A673 (cell line): ENCODE measurements around the gene NCKAP5. TPM values are rescaled to one million over a fixed set of nuclear protein-coding genes. Genes with fewer than 3 reads are reported as not detected.

Source experiments
- BruUV-seq: library from RNA; stranded (reverse); fragments of 400-500 nt; replicated peaks from 2 replicates; lab custom pipeline; 2021; lab: Mats Ljungman, UMichigan
- CTCF ChIA-PET: fragments of 300-600 bp; sonication (Branson Sonifier 250); formaldehyde crosslinking; loops from one replicate; lab custom pipeline; 2022; ENCODE audit warnings: antibody characterized with exemption; lab: Charles Lee
- POLR2A ChIA-PET: fragments of 300-600 bp; sonication (Branson Sonifier 250); formaldehyde crosslinking; loops from one replicate; lab custom pipeline; 2022; ENCODE audit warnings: antibody characterized with exemption; ENCODE audit not compliant: low non-redundant PET; lab: Charles Lee
- DNase-seq: peaks from one replicate; pipeline ENCODE4 v3.0.0-alpha.2; 2015; ENCODE audit warnings: low spot score
- H3K27ac ChIP-seq: fragments of 200-600 bp; sonication (generic); 2 replicates; pipeline ENCODE4 v1.5.1; 2016; ENCODE audit warnings: mixed run types, low read depth, mild to moderate bottlenecking, mixed read lengths, antibody characterized with exemption, low read length; ENCODE audit not compliant: poor library complexity, severe bottlenecking
- H3K27me3 ChIP-seq: fragments of 200-600 bp; sonication (generic); replicated peaks from 2 replicates; pipeline ENCODE4 v1.6.1; 2017; ENCODE audit warnings: mixed run types, low read depth, mild to moderate bottlenecking, mixed read lengths, antibody characterized with exemption, low read length; ENCODE audit not compliant: insufficient read depth, poor library complexity
- H3K36me3 ChIP-seq: fragments of 200-600 bp; sonication (generic); 2 replicates; pipeline ENCODE4 v1.6.1; 2016; ENCODE audit warnings: mixed run types, mild to moderate bottlenecking, mixed read lengths, antibody characterized with exemption, low read length; ENCODE audit not compliant: insufficient read depth, poor library complexity, severe bottlenecking
- H3K4me1 ChIP-seq: fragments of 200-600 bp; sonication (generic); 2 replicates; pipeline ENCODE4 v1.6.1; 2017; ENCODE audit warnings: mixed run types, mild to moderate bottlenecking, mixed read lengths, antibody characterized with exemption, low read length; ENCODE audit not compliant: insufficient read depth, poor library complexity, severe bottlenecking
- H3K4me3 ChIP-seq: fragments of 200-600 bp; sonication (generic); 2 replicates; pipeline ENCODE4 v1.5.1; 2016; ENCODE audit warnings: low read depth, mixed run types, mild to moderate bottlenecking, mixed read lengths, low read length; ENCODE audit not compliant: poor library complexity, severe bottlenecking
- H3K9me3 ChIP-seq: fragments of 200-600 bp; sonication (generic); 2 replicates; pipeline ENCODE4 v1.6.1; 2016; ENCODE audit warnings: mixed run types, low read depth, mild to moderate bottlenecking, mixed read lengths, antibody characterized with exemption, low read length; ENCODE audit not compliant: poor library complexity, severe bottlenecking
- EZH2 ChIP-seq: fragments of 200-600 bp; sonication (generic); IDR thresholded peaks from 2 replicates; pipeline ENCODE4 v1.6.1; 2017; ENCODE audit warnings: borderline replicate concordance, low read depth, mild to moderate bottlenecking, mixed read lengths, antibody characterized with exemption, low read length; ENCODE audit not compliant: poor library complexity, severe bottlenecking
- intact Hi-C: fragments of 100-400 bp; cut with micrococcal nuclease; formaldehyde crosslinking; loops from one replicate; pipeline ENCODE4 v1.10.0; 2022; ENCODE audit not compliant: unreplicated experiment
- total RNA-seq: library from RNA; stranded (reverse); gene quantifications from 2 replicates; pipeline ENCODE4 v1.2.3, GENCODE V29; 2021
- TF ChIP-seq, protein P1 (sequence below): fragments of 300-800, 200-600 bp; sonication (generic); conservative IDR thresholded peaks from 2 replicates; pipeline ENCODE4 v1.5.1; 2017; ENCODE audit warnings: low read depth, mild to moderate bottlenecking, antibody characterized with exemption, low read length, moderate library complexity, mixed read lengths

NCKAP5 gene
- total RNA-seq, 1 experiment from 2014 or later, result 26.6 TPM

DNA sequence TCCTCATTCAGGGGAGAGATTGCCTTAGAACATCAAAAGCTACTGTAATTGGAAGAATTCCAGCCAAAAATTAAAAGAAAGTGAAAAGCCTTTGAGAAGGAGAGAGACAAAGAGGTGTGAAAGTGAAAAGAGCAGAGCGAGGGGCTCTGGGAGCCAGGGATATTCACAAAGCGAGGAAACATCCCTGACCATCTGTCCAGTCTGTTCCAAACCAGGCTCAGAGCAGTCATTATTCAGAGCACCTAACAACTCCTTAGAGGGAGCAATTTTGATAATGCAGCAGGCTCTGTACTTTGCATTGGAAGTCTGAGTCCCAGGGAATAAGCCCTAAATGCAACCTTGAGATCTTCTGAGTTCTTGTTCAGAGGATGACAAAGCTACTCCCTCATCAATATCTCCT, 779.2 kb downstream of the NCKAP5 start:
- no TSS peak for BruUV-seq
- H3K4me1 ChIP-seq, result no peaks in the 10 kb centered on the region
- H3K27ac ChIP-seq, result no peak overlapping the region
- no peak for DNase-seq
- intact Hi-C loops, result no loop called here
- H3K9me3 ChIP-seq, result no peaks in the 10 kb centered on the region
- no peak overlapping the region for H3K4me3 ChIP-seq
- POLR2A ChIA-PET, result no interaction called here
- H3K36me3 ChIP-seq, result peaks cover 18% of the 10 kb centered on the region
- no peak for TF ChIP-seq EZH2
- TF ChIP-seq, protein P1, sequence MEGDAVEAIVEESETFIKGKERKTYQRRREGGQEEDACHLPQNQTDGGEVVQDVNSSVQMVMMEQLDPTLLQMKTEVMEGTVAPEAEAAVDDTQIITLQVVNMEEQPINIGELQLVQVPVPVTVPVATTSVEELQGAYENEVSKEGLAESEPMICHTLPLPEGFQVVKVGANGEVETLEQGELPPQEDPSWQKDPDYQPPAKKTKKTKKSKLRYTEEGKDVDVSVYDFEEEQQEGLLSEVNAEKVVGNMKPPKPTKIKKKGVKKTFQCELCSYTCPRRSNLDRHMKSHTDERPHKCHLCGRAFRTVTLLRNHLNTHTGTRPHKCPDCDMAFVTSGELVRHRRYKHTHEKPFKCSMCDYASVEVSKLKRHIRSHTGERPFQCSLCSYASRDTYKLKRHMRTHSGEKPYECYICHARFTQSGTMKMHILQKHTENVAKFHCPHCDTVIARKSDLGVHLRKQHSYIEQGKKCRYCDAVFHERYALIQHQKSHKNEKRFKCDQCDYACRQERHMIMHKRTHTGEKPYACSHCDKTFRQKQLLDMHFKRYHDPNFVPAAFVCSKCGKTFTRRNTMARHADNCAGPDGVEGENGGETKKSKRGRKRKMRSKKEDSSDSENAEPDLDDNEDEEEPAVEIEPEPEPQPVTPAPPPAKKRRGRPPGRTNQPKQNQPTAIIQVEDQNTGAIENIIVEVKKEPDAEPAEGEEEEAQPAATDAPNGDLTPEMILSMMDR, result no peak
- H3K27me3 ChIP-seq, result no peaks in the 10 kb centered on the region
- CTCF ChIA-PET, result no interaction called here

DNA sequence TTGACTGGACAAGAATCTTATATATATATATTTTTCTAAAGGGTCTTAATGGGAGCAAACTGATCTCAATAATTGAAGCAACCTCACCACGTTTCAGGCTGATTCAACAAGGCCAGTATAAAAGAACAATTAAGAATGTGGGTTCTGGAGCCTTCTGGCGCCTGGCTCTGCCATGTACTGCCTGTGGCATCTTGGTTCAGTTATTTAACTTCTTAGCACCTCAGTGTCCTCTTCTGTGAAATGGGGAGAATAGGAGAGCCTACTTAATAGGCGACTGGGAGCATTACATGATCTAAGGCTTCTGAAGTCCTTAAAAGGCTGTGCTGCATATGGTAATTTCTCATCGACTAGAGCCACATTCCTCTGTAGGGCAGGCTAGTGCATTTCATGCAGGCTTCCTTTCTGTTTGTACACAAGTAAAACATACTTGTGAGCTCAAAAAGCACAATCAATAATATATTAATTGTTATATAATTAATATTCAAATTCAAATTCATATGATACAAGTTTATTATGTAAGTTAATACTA, 779.9 kb downstream of the NCKAP5 start:
- CTCF ChIA-PET, result no interaction called here
- H3K36me3 ChIP-seq, result peaks cover 18% of the 10 kb centered on the region

DNA sequence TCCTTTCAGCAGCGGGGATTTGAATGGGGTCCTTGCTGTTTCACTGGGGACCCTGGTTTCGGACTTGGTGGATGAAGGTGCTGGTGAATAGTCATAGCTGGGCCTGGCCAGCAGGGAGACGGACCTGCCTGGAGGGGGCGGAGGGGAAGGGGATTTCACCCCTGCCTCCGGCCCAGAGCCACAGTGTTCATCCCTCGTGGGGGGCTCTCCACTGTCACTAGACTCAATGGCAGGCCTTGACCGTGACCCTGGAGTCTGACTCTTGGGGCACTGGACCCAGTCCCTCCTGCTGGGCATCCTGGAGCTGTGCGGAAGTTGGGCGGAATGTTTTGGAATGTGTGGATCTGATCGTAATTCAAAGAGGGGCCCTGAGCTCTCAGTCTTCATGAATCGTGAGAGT, 784.4 kb downstream of the NCKAP5 start:
- POLR2A ChIA-PET, result no interaction called here
- CTCF ChIA-PET, result no interaction called here
- Histone ChIP-seq H3K27ac (no peak overlapping the region), H3K4me1 (no peaks in the 10 kb centered on the region), H3K4me3 (no peak overlapping the region), H3K9me3 (no peaks in the 10 kb centered on the region), H3K36me3 (peaks cover 22% of the 10 kb centered on the region), H3K27me3 (no peaks in the 10 kb centered on the region)
- BruUV-seq, result no TSS peak
- DNase-seq, result no peak
- intact Hi-C loops, result no loop called here
- TF ChIP-seq EZH2, result no peak
- TF ChIP-seq, protein P1, result no peak

More for the DNA sequence above, 779.9 kb downstream of the NCKAP5 start:
- Histone ChIP-seq H3K27me3 (no peaks in the 10 kb centered on the region), H3K27ac (no peak overlapping the region), H3K9me3 (no peaks in the 10 kb centered on the region), H3K4me1 (no peaks in the 10 kb centered on the region), H3K4me3 (no peak overlapping the region)
- intact Hi-C loops, result no loop called here
- POLR2A ChIA-PET, result no interaction called here
- TF ChIP-seq, protein P1, result no peak
- TF ChIP-seq EZH2, result no peak
- no TSS peak for BruUV-seq
- no peak for DNase-seq
